GM21786 (cell line): Measurements from ENCODE around the gene DNAH10.

Source experiments
- ATAC-seq: cut with Tn5 transposase; IDR thresholded peaks from one replicate; pipeline ENCODE4 v1.9.1; 2021; ENCODE audit not compliant: unreplicated experiment

DNAH10 gene

GRCh38 chr12:123961585-123962345 lies 199.7 kb downstream of the DNAH10 start:
- ATAC-seq = no peak

GRCh38 chr12:123962513-123962912 lies 200.4 kb downstream of the DNAH10 start:
- no peak for ATAC-seq

- no peak for ATAC-seq
Observed at GRCh38 chr12:123963821-123964220, 201.7 kb downstream of the DNAH10 start.

GRCh38 chr12:123965382-123965781 lies 203.3 kb downstream of the DNAH10 start:
- no peak for ATAC-seq

GRCh38 chr12:123966596-123966995 lies 204.5 kb downstream of the DNAH10 start:
- ATAC-seq = no peak

GRCh38 chr12:123967121-123967586 lies 205.1 kb downstream of the DNAH10 start:
- ATAC-seq = no peak

- no peak for ATAC-seq
Observed at GRCh38 chr12:123971449-123971769, 209.3 kb downstream of the DNAH10 start.

GRCh38 chr12:123971770-123972456 lies 209.8 kb downstream of the DNAH10 start:
- ATAC-seq = peak; percentile 3

- ATAC-seq = peak; percentile 79
Observed at GRCh38 chr12:123972457-123973401, 210.6 kb downstream of the DNAH10 start, which contains the start of the genes CCDC92 and ZNF664. Gene CCDC92 (minus strand): TSS chr12:123972831. CDS start chr12:123944305, 28,526 bp downstream. Gene ZNF664 (plus strand): TSS chr12:123973215. CDS start chr12:124012145, 38,930 bp downstream.

- no peak for ATAC-seq
Observed at GRCh38 chr12:123973552-123974341, 211.6 kb downstream of the DNAH10 start.

GRCh38 chr12:123976227-123976826 lies 214.2 kb downstream of the DNAH10 start:
- ATAC-seq = no peak

- no peak for ATAC-seq
Observed at GRCh38 chr12:123979566-123979965, 217.5 kb downstream of the DNAH10 start.

- no peak for ATAC-seq
Observed at GRCh38 chr12:123982269-123982668, 220.2 kb downstream of the DNAH10 start.

GRCh38 chr12:123983822-123984485 lies 221.9 kb downstream of the DNAH10 start:
- ATAC-seq = no peak

GRCh38 chr12:123984903-123985302 lies 222.8 kb downstream of the DNAH10 start:
- ATAC-seq = no peak
